Body of pancreas (tissue), 4 donors: ENCODE measurements around the gene MESP1. TPM values are rescaled to one million over a fixed set of nuclear protein-coding genes. Genes with fewer than 3 reads are reported as not detected.

ENCODE experiments used
- ATAC-seq: fragments of 150-250 bp; one replicate; pipeline ENCODE4 v1.9.1; 2016
- DNase-seq, 4 donors: peaks; one replicate each; pipeline ENCODE4 v3.0.0-alpha.2; 2019
- H3K27ac ChIP-seq, 4 donors: fragments of 200-600 bp; sonication (generic); 1 replicate in 3 of 4; 2 replicates in 1 of 4; pipeline versions ENCODE4 v1.5.1 to v1.6.1; 2016 to 2019; ENCODE audit warnings: mild to moderate bottlenecking in 1 of 4, mixed read lengths in 1 of 4, moderate library complexity in 1 of 4
- H3K27me3 ChIP-seq, 2 donors: fragments of 200-600 bp; sonication (generic); one replicate each; pipeline ENCODE4 v1.6.0; 2016; ENCODE audit warnings: mild to moderate bottlenecking in 1 of 2
- H3K36me3 ChIP-seq, 2 donors: fragments of 200-600 bp; sonication (generic); replicated peaks in 1 of 2; 2 replicates each; pipeline ENCODE4 v1.5.1; 2016; ENCODE audit warnings: low read depth in 2 of 2; ENCODE audit not compliant: insufficient read depth in 1 of 2
- H3K4me1 ChIP-seq: fragments of 200-600 bp; sonication (generic); one replicate; pipeline ENCODE4 v1.6.0; 2016
- H3K4me3 ChIP-seq, 2 donors: fragments of 200-600 bp; sonication (generic); 1 replicate in 1 of 2; 2 replicates in 1 of 2; pipeline ENCODE4 v1.5.1; 2016 to 2019
- H3K9me3 ChIP-seq, 3 donors: fragments of 200-600 bp; sonication (generic); 1 replicate in 2 of 3; 2 replicates in 1 of 3; pipeline ENCODE4 v1.5.1; 2016
- CTCF ChIP-seq, 7 experiments: fragments of 450-650 bp in 4 of 7; fragments of 200-600 bp in 3 of 7; sonication (generic) in 3 of 7; IDR thresholded peaks; one replicate each; pipeline ENCODE4 v1.5.1; 2016 to 2019; ENCODE audit warnings: antibody characterized with exemption in 7 of 7
- POLR2A ChIP-seq, 3 donors: fragments of 450-650 bp; IDR thresholded peaks; one replicate each; pipeline ENCODE4 v1.6.1; 2016; ENCODE audit warnings: antibody characterized with exemption in 3 of 3, mild to moderate bottlenecking in 2 of 3
- WGBS, 2 donors: methylation state at CpG; one replicate each; pipeline ENCODE4 v1.1.5; 2017; 5-methylcytosine and 5-hydroxymethylcytosine counted together
- intact Hi-C: fragments of 100-400 bp; cut with DNase I; formaldehyde crosslinking; loops from one replicate; pipeline ENCODE4 v1.15.1; 2023
- total RNA-seq, 2 donors: library from RNA; depleted of rRNA; stranded (reverse); fragments of >200 nt; gene quantifications; one replicate each; pipeline ENCODE4 v1.1.0, GENCODE V29; 2016

MESP1 gene
- total RNA-seq, 2 donors from 2014 or later = 2.1 to 4.3 TPM

GRCh38 chr15:89795996-89796395 lies 44.9 kb upstream of the MESP1 start:
- no peaks in the 10 kb centered on the region for H3K9me3 ChIP-seq
- H3K27ac ChIP-seq = peak overlapping the region in 2 of 4 donors; percentile 60 to 69
- H3K27me3 ChIP-seq = no peaks in the 10 kb centered on the region
- no peak for ATAC-seq
- intact Hi-C loops = no loop called here
- no peak for DNase-seq
- peaks cover 5 to 17% of the 10 kb centered on the region in 2 donors for H3K36me3 ChIP-seq
- TF ChIP-seq POLR2A (IDR thresholded peaks at IDR 0.05) = peak in 1 of 3 donors; percentile 13
- no peak for TF ChIP-seq CTCF (IDR thresholded peaks at IDR 0.05)
- H3K4me3 ChIP-seq = no peak overlapping the region
- peaks cover 43% of the 10 kb centered on the region for H3K4me1 ChIP-seq

GRCh38 chr15:89794627-89795241 lies 43.7 kb upstream of the MESP1 start:
- DNase-seq = no peak
- intact Hi-C loops = no loop called here
- H3K27ac ChIP-seq = peak overlapping the region; percentile 39 to 69 (median 54)
- peaks cover 32% of the 10 kb centered on the region for H3K4me1 ChIP-seq
- WGBS, 2 donors = 14 to 17% methylated on average over 5 of the region's 5 CpGs
- no peaks in the 10 kb centered on the region for H3K27me3 ChIP-seq
- no peak overlapping the region for H3K4me3 ChIP-seq
- H3K36me3 ChIP-seq = peaks cover 8 to 26% of the 10 kb centered on the region in 2 donors
- TF ChIP-seq CTCF (IDR thresholded peaks at IDR 0.05) = no peak
- no peak for TF ChIP-seq POLR2A (IDR thresholded peaks at IDR 0.05)
- ATAC-seq = peak; percentile 34
- no peaks in the 10 kb centered on the region for H3K9me3 ChIP-seq

GRCh38 chr15:89792106-89792805 lies 41.2 kb upstream of the MESP1 start:
- H3K36me3 ChIP-seq = peaks cover 3 to 25% of the 10 kb centered on the region in 2 donors
- no peak overlapping the region for H3K4me3 ChIP-seq
- no peak for ATAC-seq
- H3K4me1 ChIP-seq = peaks cover 19% of the 10 kb centered on the region
- no peak for DNase-seq
- WGBS, 2 donors = 89 to 93% methylated on average over 19 to 21 of the region's 22 CpGs
- intact Hi-C loops = no loop called here
- H3K27ac ChIP-seq = peak overlapping the region in 2 of 4 donors; percentile 10 to 15
- TF ChIP-seq POLR2A (IDR thresholded peaks at IDR 0.05) (no peak), CTCF (IDR thresholded peaks at IDR 0.05) (no peak)
- no peaks in the 10 kb centered on the region for H3K27me3 ChIP-seq
- no peaks in the 10 kb centered on the region for H3K9me3 ChIP-seq

GRCh38 chr15:89790661-89791060 lies 39.6 kb upstream of the MESP1 start:
- H3K27me3 ChIP-seq = no peaks in the 10 kb centered on the region
- ATAC-seq (no peak), DNase-seq (no peak)
- H3K9me3 ChIP-seq = no peaks in the 10 kb centered on the region
- H3K36me3 ChIP-seq = peaks cover 3 to 25% of the 10 kb centered on the region in 2 donors
- TF ChIP-seq CTCF (IDR thresholded peaks at IDR 0.05) (no peak), POLR2A (IDR thresholded peaks at IDR 0.05) (no peak)
- intact Hi-C loops = no loop called here
- WGBS, 2 donors = 92 to 93% methylated on average over 16 of the region's 16 CpGs
- H3K4me3 ChIP-seq = no peak overlapping the region
- H3K27ac ChIP-seq = no peak overlapping the region
- peaks cover 18% of the 10 kb centered on the region for H3K4me1 ChIP-seq
